Measurements from ENCODE around the gene SART1. TPM values are rescaled to one million over a fixed set of nuclear protein-coding genes. Genes with fewer than 3 reads are reported as not detected.

The SART1 gene
- total RNA-seq, 4 donors from 2014 or later: 32.3 to 96.1 (median 39.7) TPM

- WGBS, 2 donors (ENCODE audit: low coverage in 1 of 2): 86 to 87% methylated on average over 7 to 16 of the region's 30 CpGs
- peaks cover 0 to 80% of the 10 kb centered on the region in 2 donors for H3K36me3 ChIP-seq
- no peak overlapping the region for H3K4me3 ChIP-seq
- no peak for TF ChIP-seq EP300 (IDR thresholded peaks at IDR 0.05)
- no peak for TF ChIP-seq POLR2AphosphoS5 (IDR thresholded peaks at IDR 0.05)
- TF ChIP-seq, protein P1, sequence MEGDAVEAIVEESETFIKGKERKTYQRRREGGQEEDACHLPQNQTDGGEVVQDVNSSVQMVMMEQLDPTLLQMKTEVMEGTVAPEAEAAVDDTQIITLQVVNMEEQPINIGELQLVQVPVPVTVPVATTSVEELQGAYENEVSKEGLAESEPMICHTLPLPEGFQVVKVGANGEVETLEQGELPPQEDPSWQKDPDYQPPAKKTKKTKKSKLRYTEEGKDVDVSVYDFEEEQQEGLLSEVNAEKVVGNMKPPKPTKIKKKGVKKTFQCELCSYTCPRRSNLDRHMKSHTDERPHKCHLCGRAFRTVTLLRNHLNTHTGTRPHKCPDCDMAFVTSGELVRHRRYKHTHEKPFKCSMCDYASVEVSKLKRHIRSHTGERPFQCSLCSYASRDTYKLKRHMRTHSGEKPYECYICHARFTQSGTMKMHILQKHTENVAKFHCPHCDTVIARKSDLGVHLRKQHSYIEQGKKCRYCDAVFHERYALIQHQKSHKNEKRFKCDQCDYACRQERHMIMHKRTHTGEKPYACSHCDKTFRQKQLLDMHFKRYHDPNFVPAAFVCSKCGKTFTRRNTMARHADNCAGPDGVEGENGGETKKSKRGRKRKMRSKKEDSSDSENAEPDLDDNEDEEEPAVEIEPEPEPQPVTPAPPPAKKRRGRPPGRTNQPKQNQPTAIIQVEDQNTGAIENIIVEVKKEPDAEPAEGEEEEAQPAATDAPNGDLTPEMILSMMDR (IDR thresholded peaks at IDR 0.05): no peak
- no peak for TF ChIP-seq POLR2A (IDR thresholded peaks at IDR 0.05)
- no peaks in the 10 kb centered on the region for H3K27me3 ChIP-seq
- no peak for ATAC-seq
- H3K4me1 ChIP-seq: peaks cover 9 to 21% (median 16%) of the 10 kb centered on the region in 3 donors
- H3K9me3 ChIP-seq: no peaks in the 10 kb centered on the region
- H3K27ac ChIP-seq: no peak overlapping the region
Measured at GRCh38 chr11:65967329-65967934, 5.9 kb downstream of the SART1 start.

DNA sequence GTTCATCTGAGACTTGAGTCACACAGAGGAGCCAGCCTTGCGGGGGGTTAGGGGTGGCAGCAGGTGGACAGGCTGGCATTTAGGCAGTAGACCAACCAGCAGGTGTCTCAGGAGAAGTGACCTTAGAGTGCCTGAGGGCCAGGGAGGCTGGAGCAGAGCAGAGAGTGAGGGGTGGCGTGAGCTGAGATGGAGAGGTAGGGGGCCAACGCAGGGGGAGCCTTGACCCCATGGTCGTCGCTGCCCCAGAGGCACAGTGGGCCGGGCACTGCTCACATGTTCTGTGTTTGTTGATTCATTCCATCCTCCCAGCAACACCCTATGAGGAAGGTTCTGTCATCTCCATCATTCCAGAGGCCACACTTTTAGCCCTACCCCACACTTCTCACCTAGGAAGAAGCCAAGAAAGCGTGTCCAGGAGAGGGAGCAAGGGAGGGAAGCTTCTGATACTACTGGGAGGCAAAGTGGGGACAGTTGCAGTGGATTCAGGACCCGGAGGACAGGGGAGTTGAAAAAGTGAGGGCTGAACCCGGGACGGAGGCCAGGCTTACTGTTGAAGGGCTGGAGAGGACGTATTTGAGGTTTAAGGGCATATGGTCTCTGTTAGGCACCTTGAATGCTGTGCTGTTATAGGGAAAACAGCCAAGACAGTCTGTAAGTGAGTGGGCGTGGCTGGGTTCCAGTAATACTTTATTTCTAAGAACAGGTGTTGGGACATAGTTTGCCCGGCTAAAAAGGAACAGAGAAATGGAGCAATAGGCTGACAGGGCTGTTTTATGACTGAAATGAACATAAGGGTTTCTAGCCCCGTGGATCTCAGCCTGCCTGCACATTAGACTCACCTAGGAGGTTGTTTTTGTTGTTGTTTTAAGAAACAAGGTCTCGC, 7.3 kb downstream of the SART1 start:
- Histone ChIP-seq H3K9me3 (no peaks in the 10 kb centered on the region), H3K36me3 (peaks cover 0 to 90% of the 10 kb centered on the region in 2 donors), H3K27me3 (no peaks in the 10 kb centered on the region), H3K27ac (no peak overlapping the region), H3K4me3 (no peak overlapping the region), H3K4me1 (peaks cover 0 to 7% (median 1%) of the 10 kb centered on the region in 3 donors)
- TF ChIP-seq EP300 (IDR thresholded peaks at IDR 0.05): no peak
- TF ChIP-seq, protein P1 (IDR thresholded peaks at IDR 0.05): no peak
- TF ChIP-seq POLR2A (IDR thresholded peaks at IDR 0.05): no peak
- no peak for TF ChIP-seq POLR2AphosphoS5 (IDR thresholded peaks at IDR 0.05)
- 77 to 82% methylated on average over 9 to 10 of the region's 15 CpGs for WGBS, 2 donors (ENCODE audit: low coverage in 1 of 2)
- ATAC-seq: no peak

- peaks cover 0 to 79% of the 10 kb centered on the region in 2 donors for H3K36me3 ChIP-seq
- no peak for TF ChIP-seq POLR2AphosphoS5 (IDR thresholded peaks at IDR 0.05)
- TF ChIP-seq EP300 (IDR thresholded peaks at IDR 0.05): no peak
- TF ChIP-seq, protein P1 (IDR thresholded peaks at IDR 0.05): no peak
- TF ChIP-seq POLR2A (IDR thresholded peaks at IDR 0.05): no peak
- no peaks in the 10 kb centered on the region for H3K27me3 ChIP-seq
- WGBS, 2 donors (ENCODE audit: low coverage in 1 of 2): 89 to 95% methylated on average over 7 to 8 of the region's 8 CpGs
- no peak for ATAC-seq
- H3K27ac ChIP-seq: no peak overlapping the region
- no peak overlapping the region for H3K4me3 ChIP-seq
- H3K4me1 ChIP-seq: no peaks in the 10 kb centered on the region
- H3K9me3 ChIP-seq: no peaks in the 10 kb centered on the region
Measured at GRCh38 chr11:65972116-65972515, 10.6 kb downstream of the SART1 start.

DNA sequence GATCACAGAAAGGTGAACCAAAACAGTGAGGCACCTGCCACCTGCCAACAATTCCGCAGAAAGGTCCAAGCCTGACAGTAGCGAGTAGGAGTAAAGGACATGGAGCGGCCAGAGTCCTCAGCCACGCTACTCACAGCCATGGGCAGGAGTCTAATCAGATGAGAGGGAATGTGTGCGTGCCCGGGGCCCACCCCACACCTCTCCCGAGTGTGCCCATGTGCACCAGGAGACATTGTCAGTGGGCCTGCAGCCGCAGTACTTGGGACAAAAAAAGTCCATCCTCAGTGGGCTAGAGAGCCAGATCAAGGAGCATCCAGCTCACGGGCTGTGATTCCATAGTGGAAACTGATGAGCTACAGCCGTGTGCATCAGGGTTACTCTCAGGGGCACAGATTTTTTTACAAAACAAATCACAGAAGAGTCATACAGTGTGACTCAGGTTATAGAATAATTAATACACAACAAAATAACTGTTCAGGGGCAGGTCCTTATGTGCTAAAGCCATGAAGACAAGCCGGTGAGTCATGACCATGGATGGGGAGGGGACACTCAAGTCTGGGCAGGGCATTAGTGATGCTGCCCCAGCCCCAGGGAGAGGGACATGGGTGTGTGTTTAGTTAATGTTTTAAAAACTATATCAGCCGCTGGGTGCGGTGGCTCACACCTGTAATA, 12.0 kb downstream of the SART1 start:
- no peak for TF ChIP-seq POLR2A (IDR thresholded peaks at IDR 0.05)
- TF ChIP-seq POLR2AphosphoS5 (IDR thresholded peaks at IDR 0.05): no peak
- TF ChIP-seq EP300 (IDR thresholded peaks at IDR 0.05): no peak
- TF ChIP-seq, protein P1 (IDR thresholded peaks at IDR 0.05): no peak
- Histone ChIP-seq H3K36me3 (peaks cover 0 to 79% of the 10 kb centered on the region in 2 donors), H3K4me3 (no peak overlapping the region), H3K4me1 (no peaks in the 10 kb centered on the region), H3K9me3 (no peaks in the 10 kb centered on the region), H3K27ac (no peak overlapping the region), H3K27me3 (no peaks in the 10 kb centered on the region)
- WGBS, 2 donors (ENCODE audit: low coverage in 1 of 2): 90 to 100% methylated on average over 6 to 7 of the region's 13 CpGs
- no peak for ATAC-seq

All from gastroesophageal sphincter (tissue), 4 donors.